ENCODE data around the gene MEI4. TPM values are rescaled to one million over a fixed set of nuclear protein-coding genes. Genes with fewer than 3 reads are reported as not detected.

Gene MEI4
- total and polyA plus RNA-seq, 2 of the 13 experiments (the other 11 are each of a cell fraction or from before 2014, with no cell fraction given) = not detected

DNA sequence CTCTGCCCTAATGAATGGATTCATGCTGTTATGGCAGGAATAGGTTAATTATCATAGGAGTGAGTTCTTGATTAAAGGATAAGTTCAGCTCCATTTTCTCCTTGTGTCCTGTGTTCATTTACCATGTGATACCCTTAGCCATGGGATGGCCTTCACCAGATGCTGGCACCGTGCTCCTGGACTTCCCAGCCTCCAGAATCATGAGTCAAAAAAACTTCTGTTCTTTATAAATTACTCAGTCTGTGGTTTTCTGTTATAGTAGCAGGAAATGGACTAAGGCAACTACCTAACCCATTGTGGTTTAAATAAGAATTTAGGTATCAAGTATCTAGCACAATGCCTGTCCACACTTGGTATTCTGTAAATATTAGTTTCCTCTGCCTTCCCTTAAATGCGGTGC lies 223.5 kb downstream of the MEI4 start:
- H3K4me3 ChIP-seq (replicated peaks in 1 of 3; ENCODE audit: insufficient read depth in 1 of 3, low read depth in 2 of 3, low read length in 3 of 3) = no peak overlapping the region
- no peaks in the 10 kb centered on the region for H3K79me2 ChIP-seq (ENCODE audit: insufficient read depth, low read length)
- FAIRE-seq (no peak), DNase-seq (ENCODE audit: low spot score) (no peak), ATAC-seq (no peak)
- H3K9me3 ChIP-seq (ENCODE audit: low read length) = no peaks in the 10 kb centered on the region
- CTCF ChIA-PET (ENCODE audit: low intra/inter-chr PET ratio, low total read pairs) = no interaction called here
- POLR2A ChIA-PET = no interaction called here
- H4K20me1 ChIP-seq (ENCODE audit: insufficient read depth, low read length) = no peaks in the 10 kb centered on the region
- H3K36me3 ChIP-seq (replicated peaks in 1 of 2; ENCODE audit: control insufficient read depth in 1 of 2, insufficient read depth in 2 of 2, low read length in 2 of 2) = no peaks in the 10 kb centered on the region
- H3K27ac ChIP-seq (ENCODE audit: extremely low read length, insufficient read depth, low read length) = no peak overlapping the region
- no TSS peak for BruUV-seq (replicated peaks)
- in situ Hi-C loops (cut with HindIII; ENCODE audit: extremely low pct_ligation_motif_present, low pct_unique_long_range_greater_than_20kb) = no loop called here
- TF ChIP-seq ZNF564 (CRISPR knock-in tag; IDR thresholded peaks at IDR 0.05) (peak; percentile 75; the same call in 1 of the 2 replicates), ZNF530 (CRISPR knock-in tag; IDR thresholded peaks at IDR 0.05; ENCODE audit: low read depth) (no peak), ZZZ3 (CRISPR knock-in tag; IDR thresholded peaks at IDR 0.05; ENCODE audit: borderline replicate concordance) (no peak)
- intact Hi-C loops (cut with micrococcal nuclease; ENCODE audit: unreplicated experiment) = no loop called here
- no peaks in the 10 kb centered on the region for H3K27me3 ChIP-seq (ENCODE audit: control insufficient read depth in 1 of 2, insufficient read depth in 2 of 2, low read length in 2 of 2)
- no peak overlapping the region for H3K4me2 ChIP-seq (ENCODE audit: low read depth, low read length)
- WGBS (ENCODE audit: low lambda C conversion rate) = 56% methylated on average over 2 of the region's 2 CpGs
- H3K4me1 ChIP-seq (ENCODE audit: insufficient read depth, low read length) = peaks cover 21% of the 10 kb centered on the region
- no peak overlapping the region for H3K9ac ChIP-seq (ENCODE audit: insufficient read depth, low read depth, low read length)
- H2AFZ ChIP-seq (ENCODE audit: low read length) = no peak overlapping the region

DNA sequence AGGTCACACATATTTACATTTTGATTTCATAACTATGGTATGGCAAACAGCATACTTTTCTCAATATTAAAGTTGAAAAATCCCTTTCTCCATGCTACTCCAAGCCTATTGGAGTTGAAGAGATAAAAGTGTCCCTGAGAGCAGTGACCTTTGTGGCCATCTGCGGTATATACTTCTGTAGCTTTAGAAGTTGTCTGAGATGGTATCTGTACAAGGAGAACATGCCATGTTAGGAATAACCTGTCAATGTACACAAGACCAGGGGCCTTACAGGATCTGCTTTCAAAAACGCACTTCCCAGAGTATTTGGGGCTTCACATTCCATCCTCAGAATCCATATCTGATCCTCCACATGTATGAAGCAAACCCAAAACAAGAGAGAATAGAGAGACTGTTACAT lies 226.7 kb downstream of the MEI4 start:
- H3K4me3 ChIP-seq (replicated peaks in 1 of 3; ENCODE audit: insufficient read depth in 1 of 3, low read depth in 2 of 3, low read length in 3 of 3) = no peak overlapping the region
- no peaks in the 10 kb centered on the region for H3K27me3 ChIP-seq (ENCODE audit: control insufficient read depth in 1 of 2, insufficient read depth in 2 of 2, low read length in 2 of 2)
- in situ Hi-C loops (cut with HindIII; ENCODE audit: extremely low pct_ligation_motif_present, low pct_unique_long_range_greater_than_20kb) = no loop called here
- POLR2A ChIA-PET = no interaction called here
- H3K79me2 ChIP-seq (ENCODE audit: insufficient read depth, low read length) = no peaks in the 10 kb centered on the region
- H2AFZ ChIP-seq (ENCODE audit: low read length) = no peak overlapping the region
- peaks cover 33% of the 10 kb centered on the region for H3K4me1 ChIP-seq (ENCODE audit: insufficient read depth, low read length)
- no peaks in the 10 kb centered on the region for H4K20me1 ChIP-seq (ENCODE audit: insufficient read depth, low read length)
- CTCF ChIA-PET (ENCODE audit: low intra/inter-chr PET ratio, low total read pairs) = no interaction called here
- no peak overlapping the region for H3K27ac ChIP-seq (ENCODE audit: extremely low read length, insufficient read depth, low read length)
- WGBS (ENCODE audit: low lambda C conversion rate) = 0% methylated on average over 2 of the region's 2 CpGs
- ATAC-seq (peak; percentile 99), FAIRE-seq (peak; percentile 72), DNase-seq (ENCODE audit: low spot score) (peak; percentile 87)
- H3K36me3 ChIP-seq (replicated peaks in 1 of 2; ENCODE audit: control insufficient read depth in 1 of 2, insufficient read depth in 2 of 2, low read length in 2 of 2) = no peaks in the 10 kb centered on the region
- BruUV-seq (replicated peaks) = no TSS peak
- no peaks in the 10 kb centered on the region for H3K9me3 ChIP-seq (ENCODE audit: low read length)
- no peak overlapping the region for H3K9ac ChIP-seq (ENCODE audit: insufficient read depth, low read depth, low read length)
- H3K4me2 ChIP-seq (ENCODE audit: low read depth, low read length) = no peak overlapping the region
- intact Hi-C loops (cut with micrococcal nuclease; ENCODE audit: unreplicated experiment) = loop anchor here (1.0 kb wide), 1 partner anchor 45 kb away; no protein-coding TSS in a partner anchor
- no peak for TF ChIP-seq PITX1 (CRISPR knock-in tag; IDR thresholded peaks at IDR 0.05)
- TF ChIP-seq, protein P1, sequence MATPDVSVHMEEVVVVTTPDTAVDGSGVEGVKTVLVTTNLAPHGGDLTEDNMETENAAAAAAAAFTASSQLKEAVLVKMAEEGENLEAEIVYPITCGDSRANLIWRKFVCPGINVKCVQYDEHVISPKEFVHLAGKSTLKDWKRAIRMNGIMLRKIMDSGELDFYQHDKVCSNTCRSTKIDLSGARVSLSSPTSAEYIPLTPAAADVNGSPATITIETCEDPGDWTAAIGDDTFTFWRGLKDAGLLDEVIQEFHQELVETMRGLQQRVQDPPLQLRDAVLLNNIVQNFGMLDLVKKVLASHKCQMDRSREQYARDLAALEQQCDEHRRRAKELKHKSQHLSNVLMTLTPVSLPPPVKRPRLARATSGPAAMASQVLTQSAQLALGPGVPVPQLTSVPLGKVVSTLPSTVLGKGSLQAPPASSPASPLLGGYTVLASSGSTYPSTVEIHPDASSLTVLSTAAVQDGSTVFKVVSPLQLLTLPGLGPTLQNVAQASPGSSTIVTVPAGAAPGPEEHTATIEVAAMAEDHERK (CRISPR knock-in tag; IDR thresholded peaks at IDR 0.05; ENCODE audit: low read depth) = no peak
- no peak for TF ChIP-seq MLXIP (CRISPR knock-in tag; IDR thresholded peaks at IDR 0.05; ENCODE audit: borderline replicate concordance)
- TF ChIP-seq, protein P2, sequence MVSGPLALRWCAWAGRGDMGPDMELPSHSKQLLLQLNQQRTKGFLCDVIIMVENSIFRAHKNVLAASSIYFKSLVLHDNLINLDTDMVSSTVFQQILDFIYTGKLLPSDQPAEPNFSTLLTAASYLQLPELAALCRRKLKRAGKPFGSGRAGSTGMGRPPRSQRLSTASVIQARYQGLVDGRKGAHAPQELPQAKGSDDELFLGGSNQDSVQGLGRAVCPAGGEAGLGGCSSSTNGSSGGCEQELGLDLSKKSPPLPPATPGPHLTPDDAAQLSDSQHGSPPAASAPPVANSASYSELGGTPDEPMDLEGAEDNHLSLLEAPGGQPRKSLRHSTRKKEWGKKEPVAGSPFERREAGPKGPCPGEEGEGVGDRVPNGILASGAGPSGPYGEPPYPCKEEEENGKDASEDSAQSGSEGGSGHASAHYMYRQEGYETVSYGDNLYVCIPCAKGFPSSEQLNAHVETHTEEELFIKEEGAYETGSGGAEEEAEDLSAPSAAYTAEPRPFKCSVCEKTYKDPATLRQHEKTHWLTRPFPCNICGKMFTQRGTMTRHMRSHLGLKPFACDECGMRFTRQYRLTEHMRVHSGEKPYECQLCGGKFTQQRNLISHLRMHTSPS (CRISPR knock-in tag; IDR thresholded peaks at IDR 0.05; ENCODE audit: low read depth) = no peak
- no peak for TF ChIP-seq REXO4 (CRISPR knock-in tag; IDR thresholded peaks at IDR 0.05; ENCODE audit: borderline replicate concordance)
- no peak for TF ChIP-seq JUN (CRISPR knock-in tag; IDR thresholded peaks at IDR 0.05)
- no peak for TF ChIP-seq TOE1 (CRISPR knock-in tag; IDR thresholded peaks at IDR 0.05)
- peak; percentile 30; the same call in 1 of the 2 replicates for TF ChIP-seq ZMYM4 (CRISPR knock-in tag; IDR thresholded peaks at IDR 0.05)

Data from HepG2 (cell line).